DND-41 (cell line): ENCODE measurements around the gene SGSM2.

Source experiments
- EZH2 ChIP-seq: IDR thresholded peaks from 3 replicates; pipeline ENCODE4 v1.6.1; 2012; ENCODE audit warnings: borderline replicate concordance, low read depth, mild to moderate bottlenecking, moderate library complexity, low read length, inconsistent platforms; ENCODE audit not compliant: severe bottlenecking
- TF ChIP-seq, protein P1 (sequence below): IDR thresholded peaks from 2 replicates; pipeline ENCODE4 v1.5.1; 2012; ENCODE audit warnings: borderline replicate concordance, low read length, moderate library complexity, mild to moderate bottlenecking; ENCODE audit not compliant: poor library complexity, severe bottlenecking; ENCODE audit errors: extremely low read depth

DNA sequence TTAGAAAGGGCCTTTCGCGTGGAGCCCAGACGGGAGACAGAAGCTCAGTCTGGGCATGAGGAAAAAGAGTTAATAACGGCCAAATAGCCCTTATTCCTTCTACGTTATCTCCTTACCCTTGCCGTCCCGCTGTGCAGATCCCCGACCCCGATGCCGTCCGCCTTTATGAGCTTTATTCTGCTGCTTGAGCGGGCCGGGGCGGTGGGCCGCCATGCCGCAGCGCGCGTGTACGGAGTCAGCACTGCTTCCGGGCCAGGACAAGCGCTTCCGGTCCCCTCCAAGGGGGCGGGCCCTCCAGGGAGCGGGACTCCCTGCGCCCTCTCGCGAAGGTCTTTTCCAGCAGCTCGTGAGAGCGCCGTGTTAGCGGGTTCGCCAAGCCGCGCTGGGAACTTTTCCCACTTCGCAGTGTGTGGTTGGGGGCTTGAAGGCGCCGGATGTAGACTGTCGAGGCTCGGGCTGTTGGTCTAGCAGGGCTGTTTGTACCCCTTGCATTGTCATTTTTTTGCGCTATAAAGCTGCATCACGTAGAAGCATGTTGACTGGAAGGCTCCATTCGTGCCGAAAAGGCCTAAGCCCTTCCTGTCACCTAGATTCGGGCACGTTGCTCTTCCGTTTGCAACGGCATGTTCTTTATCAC is 968 bp upstream of the SGSM2 start, which contains the start of gene TSR1:
- TF ChIP-seq, protein P1, sequence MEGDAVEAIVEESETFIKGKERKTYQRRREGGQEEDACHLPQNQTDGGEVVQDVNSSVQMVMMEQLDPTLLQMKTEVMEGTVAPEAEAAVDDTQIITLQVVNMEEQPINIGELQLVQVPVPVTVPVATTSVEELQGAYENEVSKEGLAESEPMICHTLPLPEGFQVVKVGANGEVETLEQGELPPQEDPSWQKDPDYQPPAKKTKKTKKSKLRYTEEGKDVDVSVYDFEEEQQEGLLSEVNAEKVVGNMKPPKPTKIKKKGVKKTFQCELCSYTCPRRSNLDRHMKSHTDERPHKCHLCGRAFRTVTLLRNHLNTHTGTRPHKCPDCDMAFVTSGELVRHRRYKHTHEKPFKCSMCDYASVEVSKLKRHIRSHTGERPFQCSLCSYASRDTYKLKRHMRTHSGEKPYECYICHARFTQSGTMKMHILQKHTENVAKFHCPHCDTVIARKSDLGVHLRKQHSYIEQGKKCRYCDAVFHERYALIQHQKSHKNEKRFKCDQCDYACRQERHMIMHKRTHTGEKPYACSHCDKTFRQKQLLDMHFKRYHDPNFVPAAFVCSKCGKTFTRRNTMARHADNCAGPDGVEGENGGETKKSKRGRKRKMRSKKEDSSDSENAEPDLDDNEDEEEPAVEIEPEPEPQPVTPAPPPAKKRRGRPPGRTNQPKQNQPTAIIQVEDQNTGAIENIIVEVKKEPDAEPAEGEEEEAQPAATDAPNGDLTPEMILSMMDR, result peak; percentile 51
- TF ChIP-seq EZH2, result no peak
